HL-60 (cell line): ENCODE data around the gene ZC3H12D.

Experiments
- DNase-seq, 2 experiments: peaks; one replicate each; pipeline ENCODE4 v3.0.0-alpha.2; 2010 to 2020; ENCODE audit warnings: low read depth in 1 of 2, low spot score in 1 of 2
- H3K27ac ChIP-seq: fragments of 250-450 bp; sonication (Bioruptor Pico); replicated peaks from 2 replicates; pipeline ENCODE4 v1.5.1; 2020; ENCODE audit warnings: mild to moderate bottlenecking, moderate library complexity
- H3K27me3 ChIP-seq: fragments of 250-450 bp; sonication (Bioruptor Pico); 2 replicates; pipeline ENCODE4 v1.5.1; 2021; ENCODE audit warnings: mild to moderate bottlenecking, moderate library complexity; ENCODE audit not compliant: insufficient read depth, poor library complexity, severe bottlenecking
- H3K4me3 ChIP-seq: replicated peaks from 2 replicates; pipeline ENCODE4 v1.5.1; 2011; ENCODE audit warnings: mild to moderate bottlenecking, control low read depth, low read length; ENCODE audit not compliant: insufficient read depth
- CTCF ChIP-seq: IDR thresholded peaks from one replicate; pipeline ENCODE4 v1.5.1; 2011; ENCODE audit warnings: low read length, control low read depth, inconsistent platforms; ENCODE audit not compliant: insufficient read depth
- GABPA ChIP-seq: IDR thresholded peaks from 2 replicates; pipeline ENCODE4 v1.6.1; 2012; ENCODE audit warnings: low read depth
- POLR2AphosphoS5 ChIP-seq: IDR thresholded peaks from 2 replicates; pipeline ENCODE4 v1.6.1; 2012; ENCODE audit warnings: low read depth
- REST ChIP-seq: IDR thresholded peaks from 2 replicates; pipeline ENCODE4 v1.6.1; 2012; ENCODE audit warnings: low read depth; ENCODE audit not compliant: insufficient replicate concordance
- SPI1 ChIP-seq: IDR thresholded peaks from 2 replicates; pipeline ENCODE4 v1.6.1; 2012; ENCODE audit warnings: low read depth, mild to moderate bottlenecking, borderline replicate concordance

Gene ZC3H12D

GRCh38 chr6:149513915-149514314 lies 29.1 kb upstream of the ZC3H12D start:
- no peaks in the 10 kb centered on the region for H3K27me3 ChIP-seq
- no peak overlapping the region for H3K27ac ChIP-seq
- H3K4me3 ChIP-seq, result no peak overlapping the region
- no peak for DNase-seq
- no peak for TF ChIP-seq SPI1
- TF ChIP-seq POLR2AphosphoS5, result no peak
- no peak for TF ChIP-seq CTCF
- TF ChIP-seq REST, result no peak
- no peak for TF ChIP-seq GABPA

- no peak for DNase-seq
- Histone ChIP-seq H3K27me3 (no peaks in the 10 kb centered on the region), H3K4me3 (no peak overlapping the region), H3K27ac (no peak overlapping the region)
- TF ChIP-seq REST, result no peak
- no peak for TF ChIP-seq POLR2AphosphoS5
- no peak for TF ChIP-seq CTCF
- TF ChIP-seq SPI1, result no peak
- TF ChIP-seq GABPA, result no peak
Measured at GRCh38 chr6:149510793-149511512, 26.1 kb upstream of the ZC3H12D start.

GRCh38 chr6:149508485-149508884 lies 23.7 kb upstream of the ZC3H12D start:
- no peak overlapping the region for H3K4me3 ChIP-seq
- H3K27ac ChIP-seq, result no peak overlapping the region
- no peak for DNase-seq
- H3K27me3 ChIP-seq, result no peaks in the 10 kb centered on the region
- TF ChIP-seq CTCF (no peak), SPI1 (no peak), POLR2AphosphoS5 (no peak), REST (no peak), GABPA (no peak)
